Fibroblast of villous mesenchyme (primary cell): ENCODE measurements around the gene CKMT2. TPM values are rescaled to one million over a fixed set of nuclear protein-coding genes. Genes with fewer than 3 reads are reported as not detected.

Experiments used
- DNase-seq: peaks from one replicate; pipeline ENCODE4 v3.0.0-alpha.2; 2010; ENCODE audit warnings: low read depth
- H3K4me3 ChIP-seq: 2 replicates; pipeline ENCODE4 v1.5.1; 2011; ENCODE audit warnings: low read depth, mild to moderate bottlenecking, low read length
- total RNA-seq: library from RNA; depleted of rRNA; stranded (reverse); fragments of >200 nt; gene quantifications from 2 replicates; pipeline ENCODE4 v1.2.3, GENCODE V29; 2012
- TF ChIP-seq, protein P1 (sequence below): IDR thresholded peaks from 2 replicates; pipeline ENCODE4 v1.5.1; 2012; ENCODE audit warnings: low read depth, mild to moderate bottlenecking, low read length; ENCODE audit not compliant: insufficient read depth

CKMT2 gene
- 0.43 and 0.97 TPM in 2 replicates for total RNA-seq

DNA sequence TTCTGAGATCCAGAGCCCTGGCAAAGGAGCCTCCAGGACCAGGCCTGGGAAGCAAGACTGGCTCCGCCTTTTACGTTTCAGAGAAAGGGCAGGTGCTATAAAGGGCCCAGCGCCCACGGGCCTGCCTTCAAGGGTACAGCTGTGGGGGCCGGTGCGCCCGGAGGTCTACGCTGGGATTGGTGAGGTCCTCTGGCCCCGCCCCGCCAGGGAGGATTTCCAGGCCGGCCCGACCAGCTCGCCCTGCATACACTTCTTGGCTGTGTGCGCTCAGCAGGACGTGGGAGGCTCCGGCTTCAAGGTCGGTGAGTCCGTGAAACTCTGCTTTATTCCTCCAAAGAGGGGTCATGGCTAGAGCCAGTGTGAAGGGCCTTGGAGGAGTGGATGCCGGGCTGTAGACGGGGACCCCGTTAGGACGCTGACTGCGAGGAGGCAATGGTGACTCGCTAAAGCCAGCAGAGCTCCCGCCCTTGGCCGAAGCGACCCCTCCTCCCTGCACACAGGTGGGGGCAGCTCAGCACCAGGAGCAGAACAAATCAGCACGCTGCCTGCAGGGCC is at the start of gene CKMT2:
Gene CKMT2, plus strand, starts transcription at position 243 of the 555 bp plus-strand sequence. CDS start 17,811 bp downstream, outside the sequence.
- peak within 1 kb of the TSS; percentile 41 for H3K4me3 ChIP-seq
- DNase-seq = peak; percentile 50
- TF ChIP-seq, protein P1, sequence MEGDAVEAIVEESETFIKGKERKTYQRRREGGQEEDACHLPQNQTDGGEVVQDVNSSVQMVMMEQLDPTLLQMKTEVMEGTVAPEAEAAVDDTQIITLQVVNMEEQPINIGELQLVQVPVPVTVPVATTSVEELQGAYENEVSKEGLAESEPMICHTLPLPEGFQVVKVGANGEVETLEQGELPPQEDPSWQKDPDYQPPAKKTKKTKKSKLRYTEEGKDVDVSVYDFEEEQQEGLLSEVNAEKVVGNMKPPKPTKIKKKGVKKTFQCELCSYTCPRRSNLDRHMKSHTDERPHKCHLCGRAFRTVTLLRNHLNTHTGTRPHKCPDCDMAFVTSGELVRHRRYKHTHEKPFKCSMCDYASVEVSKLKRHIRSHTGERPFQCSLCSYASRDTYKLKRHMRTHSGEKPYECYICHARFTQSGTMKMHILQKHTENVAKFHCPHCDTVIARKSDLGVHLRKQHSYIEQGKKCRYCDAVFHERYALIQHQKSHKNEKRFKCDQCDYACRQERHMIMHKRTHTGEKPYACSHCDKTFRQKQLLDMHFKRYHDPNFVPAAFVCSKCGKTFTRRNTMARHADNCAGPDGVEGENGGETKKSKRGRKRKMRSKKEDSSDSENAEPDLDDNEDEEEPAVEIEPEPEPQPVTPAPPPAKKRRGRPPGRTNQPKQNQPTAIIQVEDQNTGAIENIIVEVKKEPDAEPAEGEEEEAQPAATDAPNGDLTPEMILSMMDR = no peak

- no peak for DNase-seq
- TF ChIP-seq, protein P1 = no peak
- H3K4me3 ChIP-seq = no peak overlapping the region
Measured at GRCh38 chr5:81183811-81184748, 49.0 kb upstream of the CKMT2 start.

GRCh38 chr5:81184749-81185110 is 48.4 kb upstream of the CKMT2 start:
- DNase-seq = no peak
- TF ChIP-seq, protein P1 = no peak
- no peak overlapping the region for H3K4me3 ChIP-seq

GRCh38 chr5:81187885-81188284 is 45.2 kb upstream of the CKMT2 start:
- DNase-seq = no peak
- TF ChIP-seq, protein P1 = no peak
- no peak overlapping the region for H3K4me3 ChIP-seq

DNA sequence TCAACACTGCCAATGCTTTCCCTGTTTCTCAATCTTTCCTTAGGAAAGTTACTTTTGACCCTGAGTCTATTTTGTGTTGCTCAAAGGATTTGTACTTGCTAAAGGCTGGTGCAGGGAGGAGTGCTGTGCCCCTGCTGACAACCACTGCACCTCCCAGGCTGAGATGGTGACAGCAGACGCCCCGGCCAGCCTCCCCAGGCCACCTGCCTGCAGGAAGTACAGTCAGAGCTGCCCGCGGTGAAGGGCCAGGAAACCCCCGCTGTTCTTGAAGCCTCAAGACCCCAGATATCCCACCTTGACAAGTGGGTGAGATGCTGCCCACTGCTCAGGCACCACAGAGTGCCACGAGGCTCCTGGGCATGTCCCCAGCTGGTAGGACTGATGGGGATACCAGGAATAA is 44.2 kb upstream of the CKMT2 start:
- no peak overlapping the region for H3K4me3 ChIP-seq

GRCh38 chr5:81189875-81190498 is 43.1 kb upstream of the CKMT2 start:
- H3K4me3 ChIP-seq = no peak overlapping the region
- DNase-seq = peak; percentile 38
- TF ChIP-seq, protein P1 = no peak

More for the DNA sequence above, 44.2 kb upstream of the CKMT2 start:
- DNase-seq = no peak
- TF ChIP-seq, protein P1 = no peak
